Right lung (tissue), 5 donors: ENCODE measurements around the gene KCNC2. TPM values are rescaled to one million over a fixed set of nuclear protein-coding genes. Genes with fewer than 3 reads are reported as not detected.

Source experiments
- DNase-seq, 2 donors: peaks; one replicate each; pipeline ENCODE4 v3.0.0-alpha.2; 2013
- polyA plus RNA-seq, 5 donors: library from polyadenylated mRNA; unstranded; fragments of 120-200 nt; gene quantifications; one replicate each; pipeline versions ENCODE4 v1.2.1 to v1.2.3, GENCODE V29; 2013; ENCODE audit warnings: inconsistent platforms in 1 of 5, low replicate concordance in 1 of 5; ENCODE audit not compliant: insufficient read length in 5 of 5, insufficient read depth in 1 of 5

The KCNC2 gene
- polyA plus RNA-seq, 5 donors, result 0.13 to 0.31 (median 0.20) TPM

DNA sequence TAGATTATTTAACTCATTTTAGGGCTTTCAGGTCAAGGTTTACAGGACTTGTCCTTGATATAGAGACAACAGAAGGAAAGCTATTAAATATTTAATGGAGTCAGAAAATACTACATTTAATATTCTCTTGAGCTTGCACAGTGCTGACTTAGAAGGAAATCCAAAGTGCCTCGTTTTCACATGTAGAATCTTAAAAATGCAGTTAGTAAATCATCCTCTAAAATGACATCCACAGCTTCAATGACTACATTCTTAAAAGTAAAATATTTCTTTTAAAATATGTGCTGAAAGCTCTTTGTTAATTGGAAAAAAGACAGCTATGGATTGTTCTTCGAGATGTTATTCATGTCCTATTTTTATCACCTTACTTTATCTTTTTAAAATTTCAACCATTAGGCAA is 146.9 kb downstream of the KCNC2 start:
- no peak for DNase-seq

DNA sequence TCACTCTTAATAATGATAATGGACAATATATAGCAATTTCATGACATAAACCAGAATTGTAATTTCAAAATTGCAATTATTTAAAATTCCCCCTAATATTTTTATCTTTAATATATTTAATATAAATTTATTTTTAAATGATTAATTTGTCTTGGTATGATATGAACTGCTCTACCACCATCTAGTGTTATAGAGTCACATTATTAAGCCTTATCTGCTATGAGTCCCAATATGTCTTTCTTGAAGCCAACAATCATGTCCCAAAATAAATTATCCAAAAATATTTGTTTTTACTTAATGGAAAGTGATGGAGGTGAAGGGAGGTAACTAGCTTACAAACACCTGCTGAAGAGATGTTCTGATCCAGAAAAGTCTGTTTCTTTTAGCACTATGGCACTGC is 151.4 kb downstream of the KCNC2 start:
- no peak for DNase-seq

DNA sequence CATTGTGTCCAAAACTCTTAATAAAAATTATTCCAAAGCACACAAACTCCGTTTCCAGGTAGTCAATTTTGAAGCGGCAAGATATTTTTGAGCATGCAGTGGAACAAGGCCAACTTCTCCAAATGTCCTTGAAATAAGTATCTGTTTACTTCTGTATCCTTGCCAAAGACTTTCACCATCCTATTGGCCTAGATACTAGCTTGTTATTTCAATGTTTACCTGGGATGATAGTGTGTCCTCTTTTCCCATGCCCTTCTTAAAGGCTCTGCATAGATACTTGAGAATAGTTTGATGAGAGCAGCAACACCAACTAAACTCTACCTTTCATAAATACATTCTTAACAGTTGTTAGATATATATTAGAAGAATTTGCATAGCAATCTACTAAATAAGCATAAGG is 160.9 kb downstream of the KCNC2 start:
- no peak for DNase-seq

GRCh38 chr12:75047885-75048525 is 161.6 kb downstream of the KCNC2 start:
- no peak for DNase-seq

DNA sequence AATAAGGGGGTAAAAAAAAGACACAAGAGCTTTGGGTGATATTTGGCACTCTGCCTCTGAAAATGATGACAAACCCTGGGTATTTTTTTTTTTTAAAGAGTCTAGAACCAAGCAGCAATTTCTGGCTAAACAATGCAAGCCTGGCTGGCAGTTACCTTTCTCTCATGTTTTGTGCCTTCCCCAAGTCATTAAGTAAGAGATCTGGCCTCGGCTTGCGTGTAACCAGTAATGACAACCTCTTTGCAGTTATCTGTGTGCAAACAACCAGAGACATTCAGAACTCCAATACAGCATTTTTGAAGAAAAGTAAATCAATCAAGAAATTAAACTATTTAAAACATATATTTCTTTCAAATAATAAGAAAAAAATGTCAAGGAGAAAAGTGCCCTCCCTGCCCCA is 167.5 kb downstream of the KCNC2 start:
- DNase-seq, result no peak

GRCh38 chr12:75041472-75041871 is 168.2 kb downstream of the KCNC2 start:
- no peak for DNase-seq

DNA sequence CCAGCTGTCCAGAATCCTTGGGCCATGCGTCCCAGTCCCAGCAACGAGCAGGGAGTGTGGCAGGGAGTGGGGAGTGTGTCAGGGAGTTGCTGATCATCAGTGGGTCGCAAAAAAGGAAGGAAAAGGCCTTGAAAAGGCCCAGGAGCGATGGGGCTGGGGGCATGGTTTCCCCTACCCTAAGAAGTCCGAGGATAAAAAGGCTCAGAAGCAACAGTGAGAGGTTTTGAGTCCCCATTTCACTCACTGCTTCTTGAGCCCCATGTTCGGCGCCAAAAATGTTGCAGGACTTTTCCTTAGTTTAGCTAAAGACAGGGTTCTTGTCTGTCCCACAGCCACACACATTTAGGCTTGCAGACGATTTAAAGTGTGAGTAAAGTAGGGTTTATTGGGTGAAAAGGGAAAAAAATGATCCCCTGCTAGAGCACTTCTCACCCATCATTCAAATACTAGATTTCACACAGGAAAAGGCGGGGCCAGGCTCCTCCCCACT is 189.5 kb downstream of the KCNC2 start:
- no peak for DNase-seq

DNA sequence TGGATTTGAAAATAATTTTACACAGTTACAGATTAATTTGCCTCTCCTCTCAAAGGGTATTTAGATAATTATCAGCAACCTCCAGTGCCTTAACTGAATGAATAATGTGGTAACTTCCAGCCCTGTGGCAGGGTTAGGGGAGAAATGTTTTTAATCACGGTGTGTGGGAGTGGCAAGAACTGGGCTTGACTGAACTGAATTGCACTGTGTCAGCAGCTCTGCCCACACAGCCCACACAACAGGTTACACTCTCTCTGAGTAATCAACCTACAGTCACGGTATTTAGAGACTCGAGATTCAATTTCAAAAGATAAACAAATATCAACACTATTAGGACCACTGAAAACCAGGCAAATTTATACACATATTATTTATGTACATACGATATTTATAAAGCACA is 198.5 kb downstream of the KCNC2 start:
- DNase-seq, result no peak

DNA sequence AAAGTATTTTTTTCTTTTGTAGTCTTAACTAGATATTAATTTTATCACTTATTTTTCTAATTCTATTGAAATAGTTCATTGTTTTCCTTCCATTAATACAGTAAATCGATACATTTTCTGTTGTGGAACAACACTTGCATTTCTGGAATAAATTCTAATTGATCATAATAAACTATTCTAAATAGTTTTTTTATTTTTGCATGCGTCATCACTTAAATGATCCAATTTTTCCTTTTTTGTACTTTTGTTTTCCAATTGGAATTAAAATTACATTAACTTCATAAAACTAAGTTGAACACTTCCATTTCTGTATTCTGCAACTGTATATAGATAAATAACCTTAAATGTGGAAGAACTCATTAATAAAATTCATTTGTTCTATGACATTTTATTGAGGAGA is 202.5 kb downstream of the KCNC2 start:
- no peak for DNase-seq

- DNase-seq, result no peak
These were observed 209.5 kb downstream of the KCNC2 start for GRCh38 chr12:75000120-75000519.

DNA sequence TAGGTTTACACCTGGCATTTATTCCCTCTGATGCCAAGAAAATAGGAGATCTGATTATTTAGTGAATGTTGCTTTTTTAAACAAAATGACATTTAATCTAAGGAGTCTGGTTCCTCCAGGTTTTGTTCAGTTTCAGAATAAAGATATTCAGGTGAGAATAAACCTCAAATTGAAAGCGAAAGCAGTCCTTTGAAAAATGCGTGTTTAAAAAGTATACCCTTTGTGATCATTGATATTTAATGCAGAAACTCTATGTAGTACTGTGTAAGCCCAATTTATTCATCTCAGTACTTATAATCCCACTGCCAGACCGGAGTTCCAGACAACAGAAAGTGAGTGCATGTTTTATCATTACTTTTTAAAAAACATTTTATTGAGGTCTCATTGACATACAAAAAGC is 210.2 kb downstream of the KCNC2 start:
- DNase-seq, result no peak

Other genes starting within 250 kb of the KCNC2 start
- gene CAPS2, start 120.5 kb upstream of the KCNC2 start, polyA plus RNA-seq, result 10 to 100 TPM in 1 of 5 donors, 1 to 10 TPM in 4; 4.2 to 10.1 (median 8.2) TPM
- gene GLIPR1L1, start 124.8 kb upstream of the KCNC2 start, polyA plus RNA-seq, result under 1 TPM; 0.34 to 0.76 (median 0.54) TPM
- gene GLIPR1L2, start 181.2 kb upstream of the KCNC2 start, polyA plus RNA-seq, result 1 to 10 TPM in 4 of 5 donors, under 1 TPM in 1; 0.63 to 3.6 (median 2.2) TPM